Fibroblast of lung (primary cell): ENCODE results near the gene MSI2. TPM values are rescaled to one million over a fixed set of nuclear protein-coding genes. Genes with fewer than 3 reads are reported as not detected.

ENCODE experiments used
- DNase-seq, 2 donors: peaks; one replicate each; pipeline versions ENCODE4 v3.0.0 to v3.0.0-alpha.2; 2010; ENCODE audit warnings: low read depth in 2 of 2
- H2AFZ ChIP-seq: 2 replicates; pipeline ENCODE4 v1.5.1; 2012; ENCODE audit warnings: low read length, control low read depth, inconsistent platforms
- H3K27ac ChIP-seq: 2 replicates; pipeline ENCODE4 v1.5.1; 2011; ENCODE audit warnings: low read length, control low read depth; ENCODE audit not compliant: insufficient read depth
- H3K27me3 ChIP-seq: 2 replicates; pipeline ENCODE4 v1.5.1; 2011; ENCODE audit warnings: mild to moderate bottlenecking, low read length; ENCODE audit not compliant: control insufficient read depth, insufficient read depth
- H3K36me3 ChIP-seq: 2 replicates; pipeline ENCODE4 v1.5.1; 2011; ENCODE audit warnings: low read length; ENCODE audit not compliant: control insufficient read depth, insufficient read depth
- H3K4me1 ChIP-seq: 2 replicates; pipeline ENCODE4 v1.5.1; 2011; ENCODE audit warnings: low read length; ENCODE audit not compliant: control insufficient read depth, insufficient read depth; ENCODE audit errors: extremely low read depth
- H3K4me2 ChIP-seq: 2 replicates; pipeline ENCODE4 v1.5.1; 2011; ENCODE audit warnings: low read length, control low read depth; ENCODE audit not compliant: insufficient read depth; ENCODE audit errors: extremely low read depth
- H3K4me3 ChIP-seq, 4 experiments: fragments of 200-600 bp in 1 of 4; sonication (generic) in 1 of 4; replicated peaks in 1 of 4; 2 replicates each; pipeline ENCODE4 v1.5.1; 2011 to 2016; ENCODE audit warnings: low read length in 4 of 4, low read depth in 3 of 4, mild to moderate bottlenecking in 3 of 4, control low read depth in 2 of 4, inconsistent platforms in 1 of 4, mixed read lengths in 1 of 4; ENCODE audit not compliant: insufficient read depth in 1 of 4; ENCODE audit errors: control extremely low read depth in 1 of 4
- H3K79me2 ChIP-seq: 2 replicates; pipeline ENCODE4 v1.5.1; 2012; ENCODE audit warnings: mild to moderate bottlenecking, low read length, inconsistent platforms; ENCODE audit not compliant: control insufficient read depth, insufficient read depth
- H3K9ac ChIP-seq: 2 replicates; pipeline ENCODE4 v1.5.1; 2011; ENCODE audit warnings: mild to moderate bottlenecking, low read length, control low read depth; ENCODE audit not compliant: insufficient read depth
- H3K9me3 ChIP-seq: 2 replicates; pipeline ENCODE4 v1.5.1; 2012; ENCODE audit warnings: low read depth, low read length; ENCODE audit not compliant: control insufficient read depth, insufficient read depth
- H4K20me1 ChIP-seq: 2 replicates; pipeline ENCODE4 v1.5.1; 2011; ENCODE audit warnings: low read length; ENCODE audit not compliant: control insufficient read depth, insufficient read depth; ENCODE audit errors: extremely low read depth
- CTCF ChIP-seq, 2 donors: IDR thresholded peaks in 1 of 2; conservative IDR thresholded peaks in 1 of 2; 1 replicate in 1 of 2; 2 replicates in 1 of 2; pipeline ENCODE4 v1.5.1; 2011 to 2012; ENCODE audit warnings: low read length in 2 of 2, control low read depth in 1 of 2, inconsistent platforms in 1 of 2, low read depth in 1 of 2, mild to moderate bottlenecking in 1 of 2
- EZH2 ChIP-seq: IDR thresholded peaks from 2 replicates; pipeline ENCODE4 v1.5.1; 2012; ENCODE audit warnings: low read length, control low read depth, mild to moderate bottlenecking; ENCODE audit errors: missing control alignments
- polyA plus RNA-seq, 2 donors: library from polyadenylated mRNA; depleted of rRNA in 1 of 2; stranded (reverse) in 1 of 2; unstranded in 1 of 2; fragments of >200 nt; gene quantifications; 2 replicates each; pipeline ENCODE4 v1.2.1, GENCODE V29; 2011 to 2012; ENCODE audit warnings: missing spikeins in 1 of 2
- total RNA-seq: library from RNA; depleted of rRNA; stranded (reverse); fragments of >200 nt; gene quantifications from 2 replicates; pipeline ENCODE4 v1.2.1, GENCODE V29; 2014

The MSI2 gene
- total and polyA plus RNA-seq, 2 donors (not counting 1 experiment from before 2014, with no cell fraction given), result 6.8 to 14.2 TPM

GRCh38 chr17:57720386-57721035, 464.2 kb downstream of the MSI2 start:
- H4K20me1 ChIP-seq, result no peaks in the 10 kb centered on the region
- H3K4me3 ChIP-seq, result no peak overlapping the region
- no peak for DNase-seq
- TF ChIP-seq CTCF (conservative IDR thresholded peaks at IDR 0.05 in 1 of 2, IDR thresholded peaks at IDR 0.05 in 1 of 2; ENCODE audit: low read depth in 1 of 2, low read length in 2 of 2) (no peak), EZH2 (no peak)
- H3K4me2 ChIP-seq, result no peak overlapping the region
- no peaks in the 10 kb centered on the region for H3K9me3 ChIP-seq
- no peaks in the 10 kb centered on the region for H3K27me3 ChIP-seq
- H3K4me1 ChIP-seq, result no peaks in the 10 kb centered on the region
- no peaks in the 10 kb centered on the region for H3K36me3 ChIP-seq
- H3K9ac ChIP-seq, result no peak overlapping the region
- no peak overlapping the region for H3K27ac ChIP-seq
- H2AFZ ChIP-seq, result no peak overlapping the region
- H3K79me2 ChIP-seq, result no peaks in the 10 kb centered on the region

DNA sequence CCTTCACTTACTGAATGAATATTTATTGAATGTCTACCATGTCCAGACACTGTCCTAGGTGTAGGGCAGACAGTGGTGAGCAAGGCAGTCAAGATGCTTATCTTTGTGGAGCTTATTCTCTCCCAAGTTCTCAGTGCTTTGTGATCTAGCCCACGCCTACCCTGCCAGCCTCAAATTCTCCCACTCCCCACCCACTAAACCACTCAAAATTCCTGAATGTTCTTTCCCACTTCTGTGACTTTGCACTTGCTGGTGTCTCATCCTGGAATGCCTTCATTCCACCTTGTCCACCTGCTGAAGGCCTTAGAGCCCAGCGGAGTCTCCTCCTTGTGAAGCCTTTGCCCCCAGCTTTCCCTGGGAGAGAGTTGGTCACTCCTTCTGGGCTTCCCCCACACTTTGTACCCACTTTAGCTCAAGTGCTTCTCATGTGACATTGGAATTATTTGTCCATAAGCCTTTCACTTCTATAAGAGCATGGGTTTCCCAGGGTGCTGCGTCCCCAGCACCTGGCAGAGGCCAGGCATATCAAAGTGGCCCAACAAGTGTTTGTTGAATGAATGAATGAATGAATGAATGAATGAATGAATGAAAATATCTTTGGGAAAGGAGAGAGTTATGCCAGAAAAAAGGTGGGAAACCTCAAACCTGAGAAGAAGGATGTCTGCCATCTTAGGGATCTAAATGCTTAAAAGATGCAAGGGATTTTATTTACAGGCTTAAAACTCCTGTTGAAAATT, 465.8 kb downstream of the MSI2 start:
- Histone ChIP-seq H3K9ac (no peak overlapping the region), H3K4me2 (no peak overlapping the region), H2AFZ (no peak overlapping the region), H3K27me3 (no peaks in the 10 kb centered on the region), H3K27ac (no peak overlapping the region), H4K20me1 (no peaks in the 10 kb centered on the region), H3K9me3 (no peaks in the 10 kb centered on the region), H3K36me3 (no peaks in the 10 kb centered on the region), H3K4me1 (no peaks in the 10 kb centered on the region), H3K4me3 (no peak overlapping the region), H3K79me2 (no peaks in the 10 kb centered on the region)
- DNase-seq, result no peak
- no peak for TF ChIP-seq EZH2
- no peak for TF ChIP-seq CTCF (conservative IDR thresholded peaks at IDR 0.05 in 1 of 2, IDR thresholded peaks at IDR 0.05 in 1 of 2; ENCODE audit: low read depth in 1 of 2, low read length in 2 of 2)

GRCh38 chr17:57722704-57723043, 466.4 kb downstream of the MSI2 start:
- H3K9ac ChIP-seq, result no peak overlapping the region
- no peak overlapping the region for H3K4me3 ChIP-seq
- no peaks in the 10 kb centered on the region for H3K79me2 ChIP-seq
- H3K9me3 ChIP-seq, result no peaks in the 10 kb centered on the region
- H3K27ac ChIP-seq, result no peak overlapping the region
- H3K4me1 ChIP-seq, result no peaks in the 10 kb centered on the region
- H3K36me3 ChIP-seq, result no peaks in the 10 kb centered on the region
- H4K20me1 ChIP-seq, result no peaks in the 10 kb centered on the region
- no peak for TF ChIP-seq CTCF (conservative IDR thresholded peaks at IDR 0.05 in 1 of 2, IDR thresholded peaks at IDR 0.05 in 1 of 2; ENCODE audit: low read depth in 1 of 2, low read length in 2 of 2)
- TF ChIP-seq EZH2, result no peak
- H2AFZ ChIP-seq, result no peak overlapping the region
- H3K27me3 ChIP-seq, result no peaks in the 10 kb centered on the region
- H3K4me2 ChIP-seq, result no peak overlapping the region
- DNase-seq, result no peak
